ENCODE data around the gene COIL. TPM values are rescaled to one million over a fixed set of nuclear protein-coding genes. Genes with fewer than 3 reads are reported as not detected.
"Not testable (repeated sequence)": the region's sequence is repeated elsewhere in the genome, so short reads cannot be mapped to it uniquely, and the experiment has no call there.

The COIL gene
- total RNA-seq, 1 experiment from 2014 or later = 31.2 TPM

GRCh38 chr17:56966338-56966737, 5.5 kb upstream of the COIL start:
- H3K9me3 ChIP-seq (ENCODE audit: control insufficient read depth in 1 of 2, insufficient read depth in 1 of 2, low read depth in 1 of 2, low read length in 2 of 2) = no peaks in the 10 kb centered on the region
- ATAC-seq = no peak
- POLR2A ChIA-PET = interaction anchor here (2.6 kb wide), 1 partner anchor 11 kb away, joined by 11 read pairs; the partner anchor contains the start of gene SCPEP1
- TF ChIP-seq EZH2phosphoT487 (IDR thresholded peaks at IDR 0.05; ENCODE audit: borderline replicate concordance) (no peak), ZNF274 (IDR thresholded peaks at IDR 0.05; ENCODE audit: low read depth, low read length) (no peak), ZBTB33 (IDR thresholded peaks at IDR 0.05; ENCODE audit: extremely low read depth, insufficient replicate concordance, low read length) (no peak)
- H3K9ac ChIP-seq (ENCODE audit: low read length) = no peak overlapping the region
- no peaks in the 10 kb centered on the region for H4K20me1 ChIP-seq (ENCODE audit: insufficient read depth)
- CTCF ChIA-PET = no interaction called here
- no peaks in the 10 kb centered on the region for H3K79me2 ChIP-seq (ENCODE audit: insufficient read depth, low read length)
- no peak overlapping the region for H2AFZ ChIP-seq (ENCODE audit: low read depth, low read length, poor library complexity, severe bottlenecking)
- H3K36me3 ChIP-seq (ENCODE audit: control insufficient read depth in 1 of 2, insufficient read depth in 2 of 2, low read length in 2 of 2) = no peaks in the 10 kb centered on the region
- RAD21 ChIA-PET (ENCODE audit: low non-redundant PET in 1 of 2, low total read pairs in 2 of 2, uncharacterized antibody in 2 of 2, unreplicated experiment in 2 of 2) = no interaction called here
- intact Hi-C loops (cut with micrococcal nuclease) = no loop called here
- no peak overlapping the region for H3K27ac ChIP-seq (ENCODE audit: low read depth, low read length)
- no peaks in the 10 kb centered on the region for H3K27me3 ChIP-seq (ENCODE audit: insufficient read depth, low read length)
- H3K4me3 ChIP-seq (replicated peaks in 1 of 2; ENCODE audit: low read depth in 1 of 2, low read length in 2 of 2) = no peak overlapping the region
- H3K9me2 ChIP-seq (ENCODE audit: insufficient read depth) = no peaks in the 10 kb centered on the region
- no peak for DNase-seq (ENCODE audit: low read depth, low spot score)
- H3K4me1 ChIP-seq (ENCODE audit: control insufficient read depth in 1 of 2, insufficient read depth in 2 of 2, low read length in 2 of 2) = peaks cover 0 to 4% of the 10 kb centered on the region in 2 experiments; a peak in 2 of 4 replicates
- no TSS peak for BruUV-seq (replicated peaks)
- H3K4me2 ChIP-seq (ENCODE audit: low read length) = no peak overlapping the region

GRCh38 chr17:56965681-56966080, 4.8 kb upstream of the COIL start:
- H3K79me2 ChIP-seq (ENCODE audit: insufficient read depth, low read length); intact Hi-C loops (cut with micrococcal nuclease); H3K4me3 ChIP-seq (replicated peaks in 1 of 2; ENCODE audit: low read depth in 1 of 2, low read length in 2 of 2); H3K9me3 ChIP-seq (ENCODE audit: control insufficient read depth in 1 of 2, insufficient read depth in 1 of 2, low read depth in 1 of 2, low read length in 2 of 2); H4K20me1 ChIP-seq (ENCODE audit: insufficient read depth); H3K9ac ChIP-seq (ENCODE audit: low read length); H2AFZ ChIP-seq (ENCODE audit: low read depth, low read length, poor library complexity, severe bottlenecking); H3K27ac ChIP-seq (ENCODE audit: low read depth, low read length); CTCF ChIA-PET; DNase-seq (ENCODE audit: low read depth, low spot score); ATAC-seq; H3K9me2 ChIP-seq (ENCODE audit: insufficient read depth); H3K27me3 ChIP-seq (ENCODE audit: insufficient read depth, low read length); BruUV-seq (replicated peaks); POLR2A ChIA-PET; H3K4me2 ChIP-seq (ENCODE audit: low read length); H3K4me1 ChIP-seq (ENCODE audit: control insufficient read depth in 1 of 2, insufficient read depth in 2 of 2, low read length in 2 of 2); H3K36me3 ChIP-seq (ENCODE audit: control insufficient read depth in 1 of 2, insufficient read depth in 2 of 2, low read length in 2 of 2); RAD21 ChIA-PET (ENCODE audit: low non-redundant PET in 1 of 2, low total read pairs in 2 of 2, uncharacterized antibody in 2 of 2, unreplicated experiment in 2 of 2): not testable (repeated sequence)

- CTCF ChIA-PET; H2AFZ ChIP-seq (ENCODE audit: low read depth, low read length, poor library complexity, severe bottlenecking); DNase-seq (ENCODE audit: low read depth, low spot score); intact Hi-C loops (cut with micrococcal nuclease); H3K9me2 ChIP-seq (ENCODE audit: insufficient read depth); H3K9ac ChIP-seq (ENCODE audit: low read length); H3K27me3 ChIP-seq (ENCODE audit: insufficient read depth, low read length); H3K4me3 ChIP-seq (replicated peaks in 1 of 2; ENCODE audit: low read depth in 1 of 2, low read length in 2 of 2); H4K20me1 ChIP-seq (ENCODE audit: insufficient read depth); H3K4me2 ChIP-seq (ENCODE audit: low read length); H3K79me2 ChIP-seq (ENCODE audit: insufficient read depth, low read length); H3K9me3 ChIP-seq (ENCODE audit: control insufficient read depth in 1 of 2, insufficient read depth in 1 of 2, low read depth in 1 of 2, low read length in 2 of 2); ATAC-seq; BruUV-seq (replicated peaks); H3K4me1 ChIP-seq (ENCODE audit: control insufficient read depth in 1 of 2, insufficient read depth in 2 of 2, low read length in 2 of 2); POLR2A ChIA-PET; H3K27ac ChIP-seq (ENCODE audit: low read depth, low read length); H3K36me3 ChIP-seq (ENCODE audit: control insufficient read depth in 1 of 2, insufficient read depth in 2 of 2, low read length in 2 of 2); RAD21 ChIA-PET (ENCODE audit: low non-redundant PET in 1 of 2, low total read pairs in 2 of 2, uncharacterized antibody in 2 of 2, unreplicated experiment in 2 of 2): not testable (repeated sequence)
Measured at GRCh38 chr17:56965241-56965640, 4.4 kb upstream of the COIL start.
